ENCODE results near the gene BPIFA1. TPM values are rescaled to one million over a fixed set of nuclear protein-coding genes. Genes with fewer than 3 reads are reported as not detected.

BPIFA1 gene
- polyA plus RNA-seq, 3 donors: not detected

DNA sequence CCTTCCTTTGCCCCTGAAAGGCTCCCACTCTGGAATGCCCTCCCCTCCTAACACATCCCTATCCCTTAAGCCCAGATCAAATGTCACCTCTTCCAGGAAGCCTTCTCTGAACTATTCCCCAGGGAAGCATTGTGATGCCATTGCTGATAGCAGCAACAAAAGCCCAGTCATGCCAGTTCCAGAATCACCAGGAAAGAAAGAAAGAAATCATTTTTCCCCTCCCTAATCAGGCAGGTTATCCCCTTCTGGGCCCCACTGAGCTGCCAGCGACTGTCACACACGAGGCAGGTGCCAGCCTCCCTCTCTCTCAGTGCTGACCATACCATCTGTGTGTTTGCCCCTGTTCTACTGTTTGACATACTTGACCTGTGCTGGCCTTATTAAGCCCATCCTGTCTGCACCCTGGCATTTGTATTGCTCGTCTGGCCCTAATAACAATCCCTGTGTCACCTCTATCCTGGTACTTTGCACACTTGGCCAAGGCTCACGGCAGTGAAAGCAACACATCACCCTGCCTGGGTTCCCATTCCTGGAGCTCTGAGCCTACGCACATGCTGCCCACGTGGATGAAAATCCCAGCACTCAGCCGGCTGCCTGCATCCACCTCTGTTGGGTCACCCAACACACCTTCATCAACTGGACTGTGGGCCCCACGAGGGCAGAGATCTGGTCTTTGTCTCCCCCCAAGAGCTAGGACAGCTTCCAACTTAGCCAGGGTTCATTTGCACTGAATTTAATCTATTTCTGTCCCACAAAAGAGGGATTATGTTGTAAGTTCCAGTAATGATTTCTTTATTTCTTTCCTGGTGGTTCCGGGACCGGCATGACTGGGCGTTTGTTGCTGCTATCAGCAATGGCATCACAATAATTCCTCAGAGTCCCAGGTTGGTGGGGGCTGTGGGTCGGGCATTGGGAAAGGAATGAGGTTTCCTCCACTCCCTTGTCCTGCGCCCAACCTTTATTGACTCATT, 42.0 kb downstream of the BPIFA1 start:
- peak; percentile 8 for DNase-seq

DNA sequence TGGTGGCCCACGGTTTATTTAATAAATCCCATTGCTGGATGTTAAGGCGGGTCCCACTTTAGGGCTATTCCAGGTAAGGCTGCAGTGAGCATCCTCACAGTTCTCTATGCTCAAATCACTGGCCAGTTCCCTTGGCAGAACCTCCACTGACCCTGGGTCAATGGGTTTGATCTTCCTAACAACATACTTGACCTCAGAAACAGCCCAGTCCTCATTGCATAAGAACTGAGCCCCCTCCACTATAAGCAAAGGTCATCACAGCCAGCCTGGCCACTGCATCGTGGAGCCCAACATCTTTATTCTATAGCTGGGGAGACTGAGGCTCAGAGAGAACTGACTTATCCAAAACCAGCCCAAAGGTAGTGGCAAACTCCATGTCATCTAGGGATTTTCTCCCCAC, 42.9 kb downstream of the BPIFA1 start:
- no peak for DNase-seq

DNA sequence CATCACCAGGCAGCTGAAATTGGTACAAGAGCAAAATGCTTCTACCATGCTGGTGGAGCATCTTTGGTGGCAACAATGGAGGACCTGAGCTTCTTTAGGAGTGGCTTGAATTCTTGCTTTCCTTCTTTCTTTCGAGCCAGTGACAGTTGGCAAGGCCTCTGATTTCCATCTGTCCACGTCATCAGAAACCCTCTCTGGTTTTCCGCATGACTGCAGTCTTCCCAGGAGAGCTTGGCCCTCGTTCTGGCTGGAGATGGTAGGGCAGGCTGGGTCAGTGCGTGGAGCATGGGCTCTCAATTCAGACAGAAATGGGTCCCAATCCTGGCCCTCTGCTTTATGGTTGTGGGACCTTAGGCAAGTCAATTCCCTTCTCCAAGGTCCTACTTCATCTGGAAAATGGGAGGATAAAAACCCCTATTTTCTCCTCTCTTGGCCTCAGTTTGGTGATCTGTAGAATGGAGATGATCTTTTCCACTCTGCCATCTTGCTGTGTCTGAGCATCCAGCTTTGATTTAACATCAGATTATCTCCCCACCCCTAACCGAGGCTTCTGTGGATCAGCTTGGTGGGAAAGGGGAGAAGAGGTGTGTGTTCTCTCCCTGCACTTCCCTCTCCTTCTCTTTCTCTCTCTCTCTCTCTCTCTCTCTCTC, 43.6 kb downstream of the BPIFA1 start:
- DNase-seq: no peak

DNA sequence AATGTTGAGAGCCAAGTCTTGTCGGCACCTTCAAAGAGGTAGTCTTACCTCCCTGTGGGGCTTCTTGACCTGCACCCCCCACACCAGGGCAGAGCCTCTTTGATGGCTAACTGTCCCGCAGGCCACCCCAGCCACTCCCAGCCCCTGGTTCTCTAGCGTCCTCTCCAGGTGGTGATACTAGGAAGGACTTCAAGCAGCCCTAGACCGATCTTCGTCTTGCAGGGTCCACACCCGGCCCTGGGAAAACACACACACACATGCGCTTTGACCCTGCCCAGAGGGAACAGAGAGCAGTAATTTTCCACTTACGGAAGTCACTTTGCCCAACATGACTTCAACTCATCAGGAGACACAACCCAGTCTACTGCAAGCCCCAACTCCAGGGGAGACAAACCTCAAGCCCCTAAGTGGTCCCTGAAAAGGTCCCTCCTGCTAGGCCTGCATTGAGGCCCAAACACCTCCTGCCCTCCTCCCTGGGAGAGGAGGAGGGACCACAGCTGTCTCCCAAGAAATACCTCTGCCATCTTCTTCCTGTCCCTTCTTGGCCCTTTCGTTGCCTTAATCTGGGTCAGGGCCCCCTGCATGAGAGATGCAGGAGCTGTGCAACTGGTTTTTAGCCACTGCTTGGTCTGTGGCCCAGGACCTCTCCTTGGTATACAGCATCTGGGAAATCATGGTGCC, 44.3 kb downstream of the BPIFA1 start:
- no peak for DNase-seq

DNA sequence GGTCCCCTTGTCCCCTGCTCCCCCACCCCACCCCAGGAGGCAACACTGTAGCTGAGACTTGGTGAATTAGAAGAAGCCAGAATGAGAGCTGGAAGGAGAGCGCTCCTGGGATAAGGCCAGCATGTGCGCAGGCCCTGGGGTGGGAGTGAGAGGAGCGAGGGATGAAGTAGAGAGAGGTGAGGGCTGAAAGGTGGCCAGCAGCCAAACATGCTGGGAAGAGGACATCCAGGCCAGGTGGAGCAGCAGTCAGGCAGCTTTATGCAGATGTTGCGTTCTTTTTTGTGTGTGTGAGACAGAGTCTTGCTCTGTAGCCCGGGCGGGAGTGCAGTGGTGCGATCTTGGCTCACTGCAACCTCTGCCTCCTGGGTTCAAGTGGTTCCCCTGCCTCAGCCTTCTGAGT, 45.0 kb downstream of the BPIFA1 start:
- no peak for DNase-seq

DNA sequence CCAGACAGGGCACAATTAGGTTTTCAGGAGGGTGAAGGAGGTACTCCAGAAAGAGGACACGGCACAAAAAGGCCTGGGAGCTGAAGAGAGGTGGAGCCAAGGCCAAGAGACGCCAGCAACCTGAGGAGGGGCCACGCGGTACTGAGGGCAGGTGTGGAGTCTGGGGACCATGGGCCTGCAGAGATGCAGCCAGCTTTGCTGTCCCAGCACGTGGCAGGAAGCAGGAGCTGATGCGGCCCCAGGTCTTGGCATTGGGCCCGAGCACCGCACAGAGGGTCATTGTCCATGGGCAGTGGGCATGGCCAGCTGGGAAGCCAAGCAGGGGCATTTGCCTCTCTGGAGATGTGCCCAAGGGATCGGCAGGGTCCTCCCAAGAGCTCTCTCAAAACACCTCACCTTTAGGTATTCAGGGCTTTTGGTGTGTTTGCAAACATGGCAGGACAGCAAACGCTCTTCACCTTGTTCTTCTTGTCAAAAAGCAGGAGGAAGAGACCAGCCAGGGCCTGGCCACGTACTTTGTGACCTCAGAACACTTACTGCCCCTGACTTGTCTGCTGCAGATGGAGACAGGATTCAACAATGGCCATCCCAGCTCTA, 45.9 kb downstream of the BPIFA1 start:
- DNase-seq: no peak

DNA sequence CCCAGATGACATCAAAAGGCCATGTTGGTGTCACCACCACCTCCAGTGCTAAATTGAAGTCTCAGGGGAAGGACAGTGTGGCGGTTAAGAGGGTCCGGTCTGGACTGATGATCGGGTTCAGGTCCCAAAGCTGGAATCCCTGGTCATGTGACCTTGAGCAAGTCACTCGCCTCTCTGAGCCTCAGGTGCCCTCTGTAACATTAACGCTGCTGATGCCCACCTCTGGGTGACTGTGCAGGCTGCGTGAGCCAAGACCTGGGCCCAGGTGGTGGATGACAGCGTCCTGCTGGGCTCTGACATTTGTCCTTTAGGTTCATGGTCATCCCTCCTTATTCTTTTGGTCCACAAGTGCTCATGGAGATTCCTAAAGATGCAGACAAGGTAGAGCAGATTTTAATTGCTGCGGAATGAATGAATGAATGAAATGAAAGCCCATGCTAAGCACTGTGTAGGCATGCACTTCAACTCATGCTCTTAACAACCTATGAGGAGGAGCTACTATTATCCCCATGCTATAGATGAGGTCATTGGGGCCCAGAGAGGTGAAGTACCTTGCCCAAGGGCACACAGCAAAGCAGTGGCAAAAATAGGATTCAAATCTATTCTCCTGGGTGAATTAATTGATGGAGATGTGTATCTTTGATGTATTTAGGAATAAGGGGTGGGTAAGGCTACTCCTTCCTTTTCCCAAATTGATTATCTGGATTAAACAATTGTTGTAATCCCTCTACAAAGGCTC, 46.6 kb downstream of the BPIFA1 start:
- DNase-seq: no peak

DNA sequence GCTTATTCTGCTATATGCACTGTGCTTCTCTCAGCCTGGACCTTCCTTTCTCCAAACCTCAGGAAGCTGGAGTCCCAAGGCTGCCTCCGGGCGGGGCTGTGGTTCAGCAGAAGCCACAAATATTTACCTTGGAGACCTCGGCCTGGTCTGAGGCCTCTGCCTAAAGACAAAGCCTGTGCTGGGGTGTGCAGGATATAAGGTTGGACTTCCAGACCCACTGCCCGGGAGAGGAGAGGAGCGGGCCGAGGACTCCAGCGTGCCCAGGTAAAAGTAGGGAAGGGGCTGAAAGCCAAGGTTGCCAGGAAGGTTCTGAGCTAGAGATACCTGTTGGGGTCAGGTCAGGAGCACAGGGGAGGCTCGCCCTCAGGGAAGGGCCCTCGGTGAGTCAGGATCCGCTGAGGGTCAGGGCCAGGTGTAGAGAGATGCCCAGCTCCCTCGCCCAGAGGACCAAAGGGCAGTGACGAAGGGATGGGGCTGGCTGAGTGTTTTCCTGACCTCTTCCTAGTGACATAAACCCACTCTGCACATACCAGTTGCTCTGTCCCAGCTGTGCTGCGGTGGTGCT, 47.3 kb downstream of the BPIFA1 start, which contains the start of gene BPIFB1:
Gene BPIFB1, plus strand, starts transcription at position 224 of the 565 bp plus-strand sequence. CDS start 2,860 bp downstream, outside the sequence.
- no peak for DNase-seq

DNA sequence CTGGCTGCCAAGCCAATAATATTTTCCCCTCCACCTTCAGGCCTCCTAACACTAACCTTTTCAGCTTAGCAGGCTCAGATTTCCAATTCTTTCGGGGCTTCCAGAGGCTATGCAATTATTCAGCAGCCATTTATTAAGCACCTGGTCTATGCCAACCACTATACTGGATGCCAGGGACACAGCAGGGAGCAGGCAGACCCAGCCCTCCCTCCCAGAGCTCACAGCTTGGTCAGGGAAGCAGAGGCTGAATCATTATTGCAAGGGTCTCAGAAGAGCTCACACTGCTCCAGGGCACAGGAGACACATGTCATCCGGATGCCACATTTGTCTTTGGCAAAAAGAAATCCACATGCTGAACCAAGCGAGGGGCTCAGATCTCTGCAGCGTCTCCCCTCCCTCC, 48.5 kb downstream of the BPIFA1 start:
- DNase-seq: no peak

DNA sequence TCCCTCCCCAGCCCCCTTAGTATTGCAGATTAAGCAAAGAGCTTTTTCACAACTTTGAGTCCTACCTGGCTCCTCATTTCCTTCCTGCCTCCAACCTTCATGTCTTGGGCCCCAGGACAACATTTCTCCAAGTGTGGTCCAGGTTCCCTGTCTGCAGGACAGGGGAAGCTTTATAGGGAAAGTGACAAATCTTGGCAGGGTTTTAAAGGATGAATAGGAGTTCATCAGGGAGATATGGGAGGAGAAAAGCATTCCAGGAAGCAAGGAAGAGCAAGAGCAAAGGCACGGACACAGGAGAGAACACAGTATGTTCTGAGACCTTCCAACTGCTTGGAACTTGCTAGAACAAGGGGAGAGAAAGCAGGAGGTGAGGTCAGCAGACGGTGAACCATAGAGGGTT, 49.1 kb downstream of the BPIFA1 start:
- DNase-seq: no peak

DNA sequence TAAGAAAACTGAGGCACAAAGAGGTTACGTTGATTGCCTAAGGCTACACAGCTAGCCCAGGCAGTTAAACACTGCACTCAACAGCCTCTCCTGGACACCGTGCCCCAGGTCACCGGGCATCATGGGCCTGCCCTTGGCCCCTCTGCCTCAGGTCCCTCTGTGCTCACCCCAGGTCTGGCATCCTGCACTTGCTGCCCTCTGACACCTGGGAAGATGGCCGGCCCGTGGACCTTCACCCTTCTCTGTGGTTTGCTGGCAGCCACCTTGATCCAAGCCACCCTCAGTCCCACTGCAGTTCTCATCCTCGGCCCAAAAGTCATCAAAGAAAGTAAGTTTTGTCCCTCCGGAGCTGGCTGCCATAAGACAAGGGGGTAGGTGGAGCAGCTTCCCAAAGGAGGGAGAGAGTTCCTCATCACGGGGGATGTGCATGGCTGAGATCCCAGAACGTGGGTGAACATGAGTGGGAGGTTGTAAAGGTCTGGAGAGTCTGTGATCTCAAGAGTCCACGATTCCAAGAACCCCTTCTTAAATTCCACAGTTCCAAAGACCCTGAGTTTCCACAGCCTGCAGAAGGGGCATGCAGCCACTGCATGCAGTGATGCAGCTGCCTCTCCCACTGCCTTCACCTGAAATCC, 50.2 kb downstream of the BPIFA1 start:
- DNase-seq: no peak

DNA sequence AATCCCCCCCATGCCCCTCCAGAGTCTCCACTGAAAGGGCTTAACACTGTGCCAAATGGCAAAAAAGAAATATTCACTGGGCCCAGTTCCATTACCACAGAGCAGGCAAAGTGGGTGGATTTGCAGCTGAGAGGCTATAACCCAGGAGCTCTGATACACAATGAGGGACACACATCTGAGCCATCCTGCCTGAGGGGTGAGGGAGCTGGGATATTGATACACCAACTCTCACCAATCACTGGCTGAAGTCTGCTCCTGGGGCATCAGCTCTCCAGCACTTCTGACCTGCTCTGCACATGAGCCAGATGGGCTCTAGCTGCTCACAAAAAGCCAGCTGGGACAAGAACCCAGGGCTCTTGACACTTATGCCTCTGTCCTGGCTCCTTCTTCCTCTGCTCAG, 52.1 kb downstream of the BPIFA1 start:
- DNase-seq: no peak

DNA sequence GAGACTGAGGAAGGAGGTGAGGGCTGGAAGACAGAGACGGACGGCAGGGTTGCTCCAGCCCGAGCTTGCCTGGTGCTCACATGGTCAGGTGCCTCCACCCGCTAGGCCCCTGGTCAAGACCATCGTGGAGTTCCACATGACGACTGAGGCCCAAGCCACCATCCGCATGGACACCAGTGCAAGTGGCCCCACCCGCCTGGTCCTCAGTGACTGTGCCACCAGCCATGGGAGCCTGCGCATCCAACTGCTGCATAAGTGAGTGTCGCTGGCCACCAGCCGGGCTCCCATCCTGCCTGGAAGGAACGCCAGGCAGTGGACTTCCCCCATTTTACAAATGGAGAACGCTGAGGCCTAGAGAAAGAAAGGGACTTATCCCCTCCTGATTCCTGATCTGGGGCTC, 55.1 kb downstream of the BPIFA1 start:
- DNase-seq: no peak

DNA sequence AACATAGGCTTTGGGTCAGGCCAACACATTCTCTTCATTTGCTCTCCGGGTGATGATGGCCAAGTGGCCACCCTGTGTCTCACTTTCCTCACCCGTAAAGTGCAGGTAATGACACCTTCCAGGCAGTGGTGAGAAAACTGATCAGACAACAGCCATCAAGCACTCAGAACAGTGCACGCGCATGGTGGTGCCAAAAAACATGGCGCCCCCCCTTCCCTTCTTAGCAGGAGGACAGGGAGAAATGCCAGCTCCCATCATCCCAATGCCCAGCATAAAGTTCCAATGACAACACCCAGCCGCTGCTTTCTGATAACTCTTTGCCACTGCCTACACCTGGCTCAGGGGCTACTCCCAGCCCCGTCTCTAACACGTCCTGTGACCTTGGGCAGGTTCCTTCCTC, 55.6 kb downstream of the BPIFA1 start:
- no peak for DNase-seq

DNA sequence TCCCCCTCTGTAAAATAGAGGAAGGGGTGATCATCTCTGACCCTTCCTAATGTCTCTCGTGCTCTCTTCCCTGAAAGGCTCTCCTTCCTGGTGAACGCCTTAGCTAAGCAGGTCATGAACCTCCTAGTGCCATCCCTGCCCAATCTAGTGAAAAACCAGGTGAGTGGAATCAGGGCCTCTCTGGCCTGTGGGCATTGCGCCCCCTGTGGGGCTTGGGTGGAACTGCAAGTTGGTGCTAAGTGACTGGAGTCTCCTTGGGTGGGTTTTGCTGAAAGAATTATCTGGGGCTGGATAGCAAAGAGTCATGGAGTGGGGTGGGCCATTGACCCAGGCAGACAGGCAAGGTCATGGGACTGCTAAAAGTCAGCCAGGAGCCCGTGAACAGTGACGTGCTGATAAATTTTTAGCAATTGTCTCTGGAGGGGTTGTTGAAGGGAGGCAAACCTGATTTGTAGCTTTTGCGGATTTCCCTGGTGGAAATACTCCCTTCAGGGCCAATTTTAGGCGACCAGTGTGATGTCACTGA, 56.1 kb downstream of the BPIFA1 start:
- DNase-seq: no peak

Other genes starting within 250 kb of the BPIFA1 start
- not detected for gene SUN5, start 231.6 kb upstream of the BPIFA1 start, polyA plus RNA-seq (ENCODE audit: insufficient read length in 3 of 3)
- not detected for gene BPIFB2, start 228.3 kb upstream of the BPIFA1 start, polyA plus RNA-seq (ENCODE audit: insufficient read length in 3 of 3)
- gene BPIFB6, start 204.3 kb upstream of the BPIFA1 start, polyA plus RNA-seq (ENCODE audit: insufficient read length in 3 of 3): not detected
- gene BPIFB3, start 182.1 kb upstream of the BPIFA1 start, polyA plus RNA-seq (ENCODE audit: insufficient read length in 3 of 3): not detected
- gene BPIFB4, start 156.4 kb upstream of the BPIFA1 start, polyA plus RNA-seq (ENCODE audit: insufficient read length in 3 of 3): not detected
- gene BPIFA2, start 67.8 kb upstream of the BPIFA1 start, polyA plus RNA-seq (ENCODE audit: insufficient read length in 3 of 3): under 1 TPM in 1 of 3 donors, not detected in 2; 0.09 TPM
- gene BPIFA3, start 18.6 kb upstream of the BPIFA1 start, polyA plus RNA-seq (ENCODE audit: insufficient read length in 3 of 3): not detected
- gene BPIFB1, start 47.2 kb downstream of the BPIFA1 start, polyA plus RNA-seq (ENCODE audit: insufficient read length in 3 of 3): under 1 TPM in 1 of 3 donors, not detected in 2; 0.04 TPM
- 10 to 100 TPM; 32.3 to 50.1 (median 36.6) TPM for gene CDK5RAP1, start 165.5 kb downstream of the BPIFA1 start, polyA plus RNA-seq (ENCODE audit: insufficient read length in 3 of 3)
- gene SNTA1, start 207.8 kb downstream of the BPIFA1 start, polyA plus RNA-seq (ENCODE audit: insufficient read length in 3 of 3): 10 to 100 TPM in 2 of 3 donors, 1 to 10 TPM in 1; 10.0 to 13.8 (median 11.7) TPM

Measured in renal pelvis (tissue), 4 donors.